B cell (primary cell): ENCODE data around the gene STK35.

Experiments used
- CTCF ChIP-seq: fragments of 200-600 bp; IDR thresholded peaks from one replicate; pipeline ENCODE4 v1.8.0; 2022; ENCODE audit warnings: antibody characterized with exemption, mild to moderate bottlenecking
- EZH2 ChIP-seq: IDR thresholded peaks from 2 replicates; pipeline ENCODE4 v1.6.1; 2012; ENCODE audit warnings: borderline replicate concordance, low read depth, mild to moderate bottlenecking, moderate library complexity, low read length; ENCODE audit not compliant: insufficient read depth, poor library complexity, severe bottlenecking

- TF ChIP-seq CTCF (no peak), EZH2 (no peak)
Measured at GRCh38 chr20:2123720-2124119, 22.1 kb downstream of the STK35 start.
